Measurements from ENCODE around the gene LIPI.

DNA sequence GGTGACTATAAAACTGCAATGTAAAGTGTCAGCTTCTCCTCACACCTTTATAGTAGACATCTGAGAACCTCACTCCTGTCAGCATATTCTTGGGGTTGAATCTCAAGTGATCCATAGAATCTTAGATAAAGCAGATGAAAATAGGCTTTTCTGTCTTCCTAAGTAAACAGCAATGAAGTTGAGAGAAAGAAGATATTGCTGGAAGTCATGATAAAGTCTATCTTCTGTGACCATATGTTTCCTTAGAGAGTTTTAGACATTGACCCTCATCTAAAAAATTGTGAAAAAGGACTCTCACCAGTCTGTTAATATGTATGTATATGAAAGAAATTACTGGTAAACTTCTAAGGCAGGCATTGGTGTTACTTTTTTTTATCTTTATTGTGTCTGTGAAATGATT is 66.8 kb downstream of the LIPI start:
- TF ChIP-seq, protein P1, sequence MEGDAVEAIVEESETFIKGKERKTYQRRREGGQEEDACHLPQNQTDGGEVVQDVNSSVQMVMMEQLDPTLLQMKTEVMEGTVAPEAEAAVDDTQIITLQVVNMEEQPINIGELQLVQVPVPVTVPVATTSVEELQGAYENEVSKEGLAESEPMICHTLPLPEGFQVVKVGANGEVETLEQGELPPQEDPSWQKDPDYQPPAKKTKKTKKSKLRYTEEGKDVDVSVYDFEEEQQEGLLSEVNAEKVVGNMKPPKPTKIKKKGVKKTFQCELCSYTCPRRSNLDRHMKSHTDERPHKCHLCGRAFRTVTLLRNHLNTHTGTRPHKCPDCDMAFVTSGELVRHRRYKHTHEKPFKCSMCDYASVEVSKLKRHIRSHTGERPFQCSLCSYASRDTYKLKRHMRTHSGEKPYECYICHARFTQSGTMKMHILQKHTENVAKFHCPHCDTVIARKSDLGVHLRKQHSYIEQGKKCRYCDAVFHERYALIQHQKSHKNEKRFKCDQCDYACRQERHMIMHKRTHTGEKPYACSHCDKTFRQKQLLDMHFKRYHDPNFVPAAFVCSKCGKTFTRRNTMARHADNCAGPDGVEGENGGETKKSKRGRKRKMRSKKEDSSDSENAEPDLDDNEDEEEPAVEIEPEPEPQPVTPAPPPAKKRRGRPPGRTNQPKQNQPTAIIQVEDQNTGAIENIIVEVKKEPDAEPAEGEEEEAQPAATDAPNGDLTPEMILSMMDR (IDR thresholded peaks at IDR 0.05; ENCODE audit: low read length): no peak
- no peak for TF ChIP-seq EZH2 (IDR thresholded peaks at IDR 0.05; ENCODE audit: borderline replicate concordance, low read length)

All from OCI-LY1 (cell line).